Embryonic facial prominence (tissue), 1 donor: ENCODE measurements around the gene L3MBTL3.
A peak's percentile ranks its signal among the peaks of the same experiment; 100 is the strongest.

ENCODE experiments used
- DNase-seq: peaks from one replicate; pipeline ENCODE4 v3.0.0-alpha.2; 2016; ENCODE audit errors: extremely low spot score

Gene L3MBTL3

GRCh38 chr6:130018292-130018743 is at the start of gene L3MBTL3:
TSS of gene L3MBTL3 (plus strand) at chr6:130018581. CDS start at chr6:130042700, 24,119 bp downstream.
- DNase-seq: peak; percentile 76

GRCh38 chr6:129969064-129969463 is 49.3 kb upstream of the L3MBTL3 start:
- DNase-seq: no peak

GRCh38 chr6:129976110-129976509 is 42.3 kb upstream of the L3MBTL3 start:
- DNase-seq: no peak

GRCh38 chr6:129978148-129978916 is 40.0 kb upstream of the L3MBTL3 start:
- DNase-seq: no peak

GRCh38 chr6:129980821-129981220 is 37.6 kb upstream of the L3MBTL3 start:
- no peak for DNase-seq

GRCh38 chr6:129981598-129981997 is 36.8 kb upstream of the L3MBTL3 start:
- no peak for DNase-seq

GRCh38 chr6:129989396-129989795 is 29.0 kb upstream of the L3MBTL3 start:
- no peak for DNase-seq

- no peak for DNase-seq
Measured at GRCh38 chr6:129992881-129993280, 25.5 kb upstream of the L3MBTL3 start.

GRCh38 chr6:129994410-129994809 is 24.0 kb upstream of the L3MBTL3 start:
- no peak for DNase-seq

- DNase-seq: no peak
Measured at GRCh38 chr6:129996387-129996786, 22.0 kb upstream of the L3MBTL3 start.

- DNase-seq: no peak
Measured at GRCh38 chr6:130000526-130001421, 17.6 kb upstream of the L3MBTL3 start.

GRCh38 chr6:130008236-130008873 is 10.0 kb upstream of the L3MBTL3 start:
- DNase-seq: no peak

GRCh38 chr6:130009146-130009545 is 9.2 kb upstream of the L3MBTL3 start:
- DNase-seq: no peak

GRCh38 chr6:130010387-130010786 is 8.0 kb upstream of the L3MBTL3 start:
- DNase-seq: no peak

- DNase-seq: no peak
Measured at GRCh38 chr6:130012728-130013127, 5.7 kb upstream of the L3MBTL3 start.

- DNase-seq: peak; percentile 8
Measured at GRCh38 chr6:130018744-130019325, 454 bp downstream of the L3MBTL3 start.

GRCh38 chr6:130019326-130020072 is 1.1 kb downstream of the L3MBTL3 start:
- DNase-seq: no peak

GRCh38 chr6:130020073-130020906 is 1.9 kb downstream of the L3MBTL3 start:
- DNase-seq: no peak

- peak; percentile 86 for DNase-seq
Measured at GRCh38 chr6:130020907-130021629, 2.7 kb downstream of the L3MBTL3 start.
